OCI-LY3 (cell line): ENCODE results near the gene EPB41L4A.
A peak's percentile ranks its signal among the peaks of the same experiment; 100 is the strongest.

ENCODE experiments used
- H2AFZ ChIP-seq: fragments of 200-600, 300-600 bp; shearing (Covaris generic); 2 replicates; pipeline ENCODE4 v1.6.0; 2014; ENCODE audit warnings: antibody characterized with exemption, low read depth, low read length
- H3K27ac ChIP-seq: fragments of 200-600, 300-600 bp; sonication (generic); 2 replicates; pipeline ENCODE4 v1.5.1; 2014; ENCODE audit warnings: mild to moderate bottlenecking, low read length, moderate library complexity, mixed read lengths
- H3K27me3 ChIP-seq: fragments of 200-600, 300-600 bp; sonication (generic); 2 replicates; pipeline ENCODE4 v1.6.1; 2014; ENCODE audit warnings: low read depth, low read length, mixed read lengths
- H3K36me3 ChIP-seq: fragments of 200-600, 300-600 bp; sonication (generic); replicated peaks from 2 replicates; pipeline ENCODE3; 2014; ENCODE audit warnings: low read depth, low read length, mixed read lengths
- H3K4me1 ChIP-seq: fragments of 300-600, 200-600 bp; sonication (generic); 2 replicates; pipeline ENCODE4 v1.6.1; 2014; ENCODE audit warnings: low read length, mixed read lengths
- H3K4me2 ChIP-seq: fragments of 200-600, 300-600 bp; sonication (generic); 2 replicates; pipeline ENCODE4 v1.6.1; 2014; ENCODE audit warnings: low read length, mixed read lengths
- H3K4me3 ChIP-seq: fragments of 300-600, 200-600 bp; sonication (generic); 2 replicates; pipeline ENCODE4 v1.5.1; 2014; ENCODE audit warnings: antibody characterized with exemption, mild to moderate bottlenecking, low read length, moderate library complexity
- H3K79me2 ChIP-seq: fragments of 300-600, 200-600 bp; shearing (Covaris generic); 2 replicates; pipeline ENCODE4 v1.6.1; 2014; ENCODE audit warnings: mild to moderate bottlenecking, low read length, mixed read lengths
- H3K9ac ChIP-seq: fragments of 300-600, 200-600 bp; shearing (Covaris generic); 2 replicates; pipeline ENCODE4 v1.6.0; 2014; ENCODE audit warnings: mild to moderate bottlenecking, low read length, moderate library complexity
- H3K9me3 ChIP-seq: fragments of 200-600, 300-600 bp; shearing (Covaris generic); 2 replicates; pipeline ENCODE4 v1.6.1; 2014; ENCODE audit warnings: low read length, mixed read lengths; ENCODE audit not compliant: insufficient read depth
- H4K20me1 ChIP-seq: fragments of 200-600, 300-600 bp; sonication (generic); 2 replicates; pipeline ENCODE4 v1.6.1; 2016; ENCODE audit warnings: low read length, mixed read lengths; ENCODE audit not compliant: insufficient read depth
- CTCF ChIP-seq: fragments of 200-600, 300-600 bp; sonication (generic); IDR thresholded peaks from 2 replicates; pipeline ENCODE4 v1.5.1; 2014; ENCODE audit warnings: antibody characterized with exemption, low read length, low read depth
- EZH2phosphoT487 ChIP-seq: fragments of 200-600 bp; shearing (Covaris generic); IDR thresholded peaks from 2 replicates; pipeline ENCODE4 v1.6.1; 2018; ENCODE audit warnings: antibody characterized with exemption, mixed run types, low read depth

Gene EPB41L4A

GRCh38 chr5:112123086-112123485 lies 296.0 kb downstream of the EPB41L4A start:
- H3K9ac ChIP-seq, result no peak overlapping the region
- H3K27ac ChIP-seq, result no peak overlapping the region
- H2AFZ ChIP-seq, result no peak overlapping the region
- no peaks in the 10 kb centered on the region for H3K27me3 ChIP-seq
- H3K36me3 ChIP-seq, result no peaks in the 10 kb centered on the region
- no peak for TF ChIP-seq CTCF
- no peak for TF ChIP-seq EZH2phosphoT487
- H3K79me2 ChIP-seq, result no peaks in the 10 kb centered on the region
- H3K4me2 ChIP-seq, result peak overlapping the region; percentile 18; the same call in 1 of the 2 replicates
- H3K4me3 ChIP-seq, result no peak overlapping the region
- H3K9me3 ChIP-seq, result no peaks in the 10 kb centered on the region
- H4K20me1 ChIP-seq, result no peaks in the 10 kb centered on the region
- peaks cover 24% of the 10 kb centered on the region for H3K4me1 ChIP-seq

GRCh38 chr5:112122353-112122752 lies 296.7 kb downstream of the EPB41L4A start:
- no peak overlapping the region for H3K9ac ChIP-seq
- no peak overlapping the region for H3K4me2 ChIP-seq
- H2AFZ ChIP-seq, result no peak overlapping the region
- H3K79me2 ChIP-seq, result no peaks in the 10 kb centered on the region
- H3K27ac ChIP-seq, result no peak overlapping the region
- no peaks in the 10 kb centered on the region for H3K36me3 ChIP-seq
- H3K4me3 ChIP-seq, result no peak overlapping the region
- H3K4me1 ChIP-seq, result peaks cover 24% of the 10 kb centered on the region
- no peaks in the 10 kb centered on the region for H3K27me3 ChIP-seq
- no peaks in the 10 kb centered on the region for H4K20me1 ChIP-seq
- TF ChIP-seq EZH2phosphoT487 (no peak), CTCF (no peak)
- H3K9me3 ChIP-seq, result no peaks in the 10 kb centered on the region

- Histone ChIP-seq H3K9ac (no peak overlapping the region), H4K20me1 (no peaks in the 10 kb centered on the region), H3K27ac (no peak overlapping the region), H3K4me2 (no peak overlapping the region), H3K9me3 (no peaks in the 10 kb centered on the region), H3K36me3 (no peaks in the 10 kb centered on the region), H2AFZ (no peak overlapping the region), H3K4me3 (no peak overlapping the region), H3K79me2 (no peaks in the 10 kb centered on the region), H3K4me1 (peaks cover 30% of the 10 kb centered on the region), H3K27me3 (no peaks in the 10 kb centered on the region)
- no peak for TF ChIP-seq EZH2phosphoT487
- TF ChIP-seq CTCF, result no peak
Measured at GRCh38 chr5:112121258-112121657, 297.8 kb downstream of the EPB41L4A start.

- H3K4me2 ChIP-seq, result peak overlapping the region; percentile 27; the same call in 1 of the 2 replicates
- no peak overlapping the region for H3K9ac ChIP-seq
- no peak overlapping the region for H3K27ac ChIP-seq
- no peak overlapping the region for H3K4me3 ChIP-seq
- H2AFZ ChIP-seq, result no peak overlapping the region
- H3K27me3 ChIP-seq, result no peaks in the 10 kb centered on the region
- H3K36me3 ChIP-seq, result no peaks in the 10 kb centered on the region
- H3K79me2 ChIP-seq, result no peaks in the 10 kb centered on the region
- no peaks in the 10 kb centered on the region for H3K9me3 ChIP-seq
- TF ChIP-seq EZH2phosphoT487 (no peak), CTCF (no peak)
- H3K4me1 ChIP-seq, result peaks cover 31% of the 10 kb centered on the region
- no peaks in the 10 kb centered on the region for H4K20me1 ChIP-seq
Measured at GRCh38 chr5:112119969-112120368, 299.1 kb downstream of the EPB41L4A start.
